Vagina (tissue), 2 donors: ENCODE data around the gene SLC4A1AP.

Experiments
- POLR2AphosphoS5 ChIP-seq, 2 donors: sonication (generic); formaldehyde crosslinking; IDR thresholded peaks; one replicate each; pipeline ENCODE4 v1.9.0; 2017; ENCODE audit warnings: antibody characterized with exemption in 2 of 2, mild to moderate bottlenecking in 2 of 2, low read depth in 1 of 2; ENCODE audit not compliant: insufficient read depth in 1 of 2
- TF ChIP-seq, protein P1 (sequence below), 3 experiments: fragments of 450-650 bp in 2 of 3; fragments of 200-600 bp in 1 of 3; sonication (generic) in 1 of 3; IDR thresholded peaks; one replicate each; pipeline ENCODE4 v1.5.1; 2017 to 2019; ENCODE audit warnings: antibody characterized with exemption in 3 of 3, mild to moderate bottlenecking in 2 of 3, moderate library complexity in 2 of 3

DNA sequence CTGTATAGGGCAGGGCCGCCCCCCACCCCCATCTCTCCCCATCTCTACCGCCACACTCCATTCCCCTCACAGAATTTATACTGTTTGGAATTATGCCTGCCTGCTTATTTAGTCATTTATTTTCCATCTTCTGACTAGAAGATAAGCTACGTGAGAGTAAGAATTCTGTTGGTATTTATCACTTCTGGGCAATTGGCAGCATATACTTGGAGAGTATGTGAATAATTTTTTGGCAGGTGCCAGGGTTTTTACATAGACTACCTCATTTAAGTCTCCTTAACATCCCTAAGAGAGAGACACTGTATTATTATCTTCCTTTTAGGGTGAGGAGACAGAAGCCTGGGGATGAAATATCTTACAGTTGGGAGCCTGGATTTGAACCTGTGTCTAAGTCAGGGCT, 45.0 kb downstream of the SLC4A1AP start:
- TF ChIP-seq, protein P1, sequence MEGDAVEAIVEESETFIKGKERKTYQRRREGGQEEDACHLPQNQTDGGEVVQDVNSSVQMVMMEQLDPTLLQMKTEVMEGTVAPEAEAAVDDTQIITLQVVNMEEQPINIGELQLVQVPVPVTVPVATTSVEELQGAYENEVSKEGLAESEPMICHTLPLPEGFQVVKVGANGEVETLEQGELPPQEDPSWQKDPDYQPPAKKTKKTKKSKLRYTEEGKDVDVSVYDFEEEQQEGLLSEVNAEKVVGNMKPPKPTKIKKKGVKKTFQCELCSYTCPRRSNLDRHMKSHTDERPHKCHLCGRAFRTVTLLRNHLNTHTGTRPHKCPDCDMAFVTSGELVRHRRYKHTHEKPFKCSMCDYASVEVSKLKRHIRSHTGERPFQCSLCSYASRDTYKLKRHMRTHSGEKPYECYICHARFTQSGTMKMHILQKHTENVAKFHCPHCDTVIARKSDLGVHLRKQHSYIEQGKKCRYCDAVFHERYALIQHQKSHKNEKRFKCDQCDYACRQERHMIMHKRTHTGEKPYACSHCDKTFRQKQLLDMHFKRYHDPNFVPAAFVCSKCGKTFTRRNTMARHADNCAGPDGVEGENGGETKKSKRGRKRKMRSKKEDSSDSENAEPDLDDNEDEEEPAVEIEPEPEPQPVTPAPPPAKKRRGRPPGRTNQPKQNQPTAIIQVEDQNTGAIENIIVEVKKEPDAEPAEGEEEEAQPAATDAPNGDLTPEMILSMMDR (IDR thresholded peaks at IDR 0.05) = no peak
- no peak for TF ChIP-seq POLR2AphosphoS5 (IDR thresholded peaks at IDR 0.05; ENCODE audit: insufficient read depth in 1 of 2, low read depth in 1 of 2)
